AG04449 (cell line): ENCODE data around the gene TSPAN32.

ENCODE experiments used
- CTCF ChIA-PET: fragments of 350-600 bp; formaldehyde crosslinking; extraction: SDS; loops from one replicate; lab custom pipeline; 2021; ENCODE audit warnings: antibody characterized with exemption; lab: Yijun Ruan, JAX
- POLR2A ChIA-PET: fragments of 400-600, 350-600 bp; formaldehyde crosslinking; extraction: SDS; loops from one replicate; lab custom pipeline; 2020; ENCODE audit warnings: antibody characterized with exemption, inconsistent platforms; lab: Yijun Ruan, JAX
- DNase-seq: peaks from one replicate; pipeline ENCODE4 v3.0.0-alpha.2; 2010; ENCODE audit warnings: low read depth, low spot score
- H3K4me3 ChIP-seq: 2 replicates; pipeline ENCODE4 v1.5.1; 2011; ENCODE audit warnings: low read depth, mild to moderate bottlenecking, control low read depth, low read length
- TF ChIP-seq, protein P1 (sequence below): IDR thresholded peaks from one replicate; pipeline ENCODE4 v1.5.1; 2011; ENCODE audit warnings: mild to moderate bottlenecking, moderate library complexity, low read length, control low read depth, inconsistent platforms; ENCODE audit not compliant: insufficient read depth; ENCODE audit errors: missing control alignments

TSPAN32 gene

DNA sequence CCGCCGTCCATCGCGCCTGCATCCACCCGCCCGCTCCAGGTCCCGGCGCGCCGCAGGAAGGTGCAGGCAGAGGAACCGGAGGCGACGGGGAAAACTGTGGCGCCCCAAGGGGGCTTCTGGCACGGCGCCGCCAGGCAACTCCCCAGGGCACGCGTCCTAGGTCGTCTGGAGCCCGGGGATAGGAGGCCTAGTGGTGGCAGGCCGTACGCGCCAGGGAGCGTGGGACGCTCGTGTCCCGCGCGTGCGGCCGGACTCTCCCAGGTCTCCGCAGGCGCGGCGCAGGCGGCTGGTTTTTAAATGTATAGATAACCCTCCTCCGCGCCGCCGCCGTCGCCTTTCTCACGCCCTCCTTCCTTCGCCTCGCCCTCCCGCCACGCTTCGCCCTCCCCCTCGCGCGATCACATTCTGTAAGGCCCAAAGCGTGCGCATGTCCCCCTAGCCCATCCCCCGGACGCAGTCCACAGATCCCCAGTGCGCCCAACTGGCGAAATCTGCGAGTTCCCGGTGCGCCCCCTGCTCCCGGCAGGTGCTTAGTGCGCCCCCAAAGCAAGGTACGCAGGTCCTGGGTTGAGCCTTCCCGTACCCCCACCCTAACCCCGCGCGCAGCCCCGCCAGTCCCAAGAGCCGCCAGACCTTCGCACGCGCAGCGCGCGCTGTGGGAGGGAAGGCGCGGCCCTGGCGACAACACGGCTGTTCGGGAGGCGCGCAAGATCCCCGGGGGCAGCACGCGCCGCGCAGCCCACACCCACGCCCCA lies 31.3 kb upstream of the TSPAN32 start, which contains the start of gene ASCL2:
Gene ASCL2, minus strand, starts transcription at position 267 of the 755 bp plus-strand sequence. Its CDS starts 256 bp downstream, at position 11.
- no peak within 1 kb of the TSS; the same call in 1 of the 2 replicates for H3K4me3 ChIP-seq
- no peak for DNase-seq

GRCh38 chr11:2271077-2271326 lies 30.8 kb upstream of the TSPAN32 start:
- DNase-seq: no peak
- CTCF ChIA-PET: no interaction called here
- TF ChIP-seq, protein P1, sequence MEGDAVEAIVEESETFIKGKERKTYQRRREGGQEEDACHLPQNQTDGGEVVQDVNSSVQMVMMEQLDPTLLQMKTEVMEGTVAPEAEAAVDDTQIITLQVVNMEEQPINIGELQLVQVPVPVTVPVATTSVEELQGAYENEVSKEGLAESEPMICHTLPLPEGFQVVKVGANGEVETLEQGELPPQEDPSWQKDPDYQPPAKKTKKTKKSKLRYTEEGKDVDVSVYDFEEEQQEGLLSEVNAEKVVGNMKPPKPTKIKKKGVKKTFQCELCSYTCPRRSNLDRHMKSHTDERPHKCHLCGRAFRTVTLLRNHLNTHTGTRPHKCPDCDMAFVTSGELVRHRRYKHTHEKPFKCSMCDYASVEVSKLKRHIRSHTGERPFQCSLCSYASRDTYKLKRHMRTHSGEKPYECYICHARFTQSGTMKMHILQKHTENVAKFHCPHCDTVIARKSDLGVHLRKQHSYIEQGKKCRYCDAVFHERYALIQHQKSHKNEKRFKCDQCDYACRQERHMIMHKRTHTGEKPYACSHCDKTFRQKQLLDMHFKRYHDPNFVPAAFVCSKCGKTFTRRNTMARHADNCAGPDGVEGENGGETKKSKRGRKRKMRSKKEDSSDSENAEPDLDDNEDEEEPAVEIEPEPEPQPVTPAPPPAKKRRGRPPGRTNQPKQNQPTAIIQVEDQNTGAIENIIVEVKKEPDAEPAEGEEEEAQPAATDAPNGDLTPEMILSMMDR: no peak
- POLR2A ChIA-PET: no interaction called here
- H3K4me3 ChIP-seq: no peak overlapping the region

More for the DNA sequence above, 31.3 kb upstream of the TSPAN32 start, which contains the start of gene ASCL2:
- ChIA-PET CTCF (no interaction called here), POLR2A (no interaction called here)
- TF ChIP-seq, protein P1: no peak

GRCh38 chr11:2271327-2272227 lies 30.2 kb upstream of the TSPAN32 start:
- no peak overlapping the region for H3K4me3 ChIP-seq
- POLR2A ChIA-PET: no interaction called here
- TF ChIP-seq, protein P1: no peak
- no peak for DNase-seq
- CTCF ChIA-PET: no interaction called here

DNA sequence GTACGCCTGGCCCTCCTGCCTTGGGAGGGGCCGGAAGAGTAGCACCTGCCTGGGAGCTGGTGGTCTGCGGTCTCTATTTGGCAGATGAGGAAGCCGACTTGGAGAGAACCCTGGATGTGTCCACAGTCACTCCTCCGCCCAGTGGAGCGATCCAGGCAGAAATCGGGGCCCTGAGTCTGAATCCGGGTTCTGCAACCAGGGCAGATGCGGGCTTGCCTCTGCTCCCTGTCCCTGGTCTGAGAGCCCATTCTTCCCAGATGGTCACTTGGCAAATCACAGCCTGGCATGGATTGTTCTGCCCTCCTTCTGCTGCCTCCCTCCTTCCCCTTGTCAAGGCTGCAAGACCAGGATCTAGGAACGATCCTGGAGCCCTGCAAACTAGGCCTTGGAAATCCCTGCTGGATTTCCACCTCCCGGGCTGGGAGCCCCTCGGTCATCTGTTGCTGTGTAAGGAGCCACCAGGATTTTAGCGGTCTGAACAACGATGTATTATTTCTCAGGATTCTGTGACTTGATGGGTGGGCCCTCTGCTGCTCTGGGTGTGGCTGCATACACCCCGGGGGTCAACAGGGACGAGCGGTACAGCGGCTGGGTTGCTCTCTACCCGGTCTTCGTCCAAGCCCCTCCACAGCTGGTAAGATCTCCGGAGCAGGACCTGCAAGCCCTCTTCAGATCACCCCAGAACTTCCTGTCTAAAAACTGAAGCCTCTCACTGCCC lies 29.4 kb upstream of the TSPAN32 start:
- TF ChIP-seq, protein P1: no peak
- no peak for DNase-seq
- no peak overlapping the region for H3K4me3 ChIP-seq
- CTCF ChIA-PET: no interaction called here
- POLR2A ChIA-PET: no interaction called here

DNA sequence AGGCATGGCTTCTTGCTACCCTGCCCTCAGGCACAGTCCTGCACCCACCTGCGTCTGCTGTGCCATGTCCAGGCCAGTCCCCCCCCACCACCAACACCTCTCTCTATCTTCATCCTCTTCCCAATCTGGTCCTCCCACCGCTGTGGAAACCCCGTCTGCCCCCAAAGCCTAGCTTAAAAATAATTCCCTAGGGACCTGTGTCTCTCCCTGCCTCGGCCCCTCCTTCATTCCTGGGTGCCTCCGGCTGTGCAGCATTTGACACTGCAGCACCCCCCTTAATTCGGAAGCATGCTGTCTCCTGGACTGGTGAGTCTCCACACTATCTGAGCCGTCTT lies 28.9 kb upstream of the TSPAN32 start:
- TF ChIP-seq, protein P1: no peak
- ChIA-PET CTCF (interaction anchor here (1.2 to 2.8 kb wide), 2 partner anchors 79 to 147 kb away, joined by 3 to 11 read pairs; no protein-coding TSS in a partner anchor), POLR2A (no interaction called here)
- H3K4me3 ChIP-seq: no peak overlapping the region
- no peak for DNase-seq
